ENCODE data around the gene SLC5A7. TPM values are rescaled to one million over a fixed set of nuclear protein-coding genes. Genes with fewer than 3 reads are reported as not detected.

The SLC5A7 gene
- total and polyA plus RNA-seq, 2 donors (not counting 3 experiments of a cell fraction or from before 2014, with no cell fraction given) = not detected

DNA sequence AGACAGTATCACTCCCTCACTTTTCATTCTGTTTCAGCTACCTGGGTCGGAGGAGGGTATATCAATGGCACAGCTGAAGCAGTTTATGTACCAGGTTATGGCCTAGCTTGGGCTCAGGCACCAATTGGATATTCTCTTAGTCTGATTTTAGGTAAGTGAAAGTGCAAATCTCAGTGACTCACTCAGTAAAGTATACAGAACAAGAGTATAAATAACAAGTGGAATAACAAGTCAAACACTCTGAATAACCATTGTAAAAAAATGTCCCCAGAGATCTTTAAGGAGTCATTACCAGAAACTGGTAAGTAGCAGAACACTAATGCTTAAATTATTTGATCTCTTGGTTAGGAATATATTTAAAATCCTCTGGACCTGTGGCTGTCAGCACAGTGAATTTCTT lies 5.7 kb downstream of the SLC5A7 start:
- dilution Hi-C loops (cut with MboI; ENCODE audit: extremely low pct_ligation_motif_present, low sequenced_read_pairs) (no loop called here), intact Hi-C loops (cut with micrococcal nuclease) (no loop called here)
- H3K79me2 ChIP-seq (ENCODE audit: control insufficient read depth, insufficient read depth, low read length) = no peaks in the 10 kb centered on the region
- H3K4me3 ChIP-seq (replicated peaks in 1 of 3; ENCODE audit: insufficient read depth in 1 of 3, low read depth in 1 of 3, low read length in 3 of 3) = no peak overlapping the region
- H3K9ac ChIP-seq (replicated peaks; ENCODE audit: extremely low read depth, insufficient read depth, low read length) = no peak overlapping the region
- TF ChIP-seq GATA2 (IDR thresholded peaks at IDR 0.05; ENCODE audit: insufficient read depth, insufficient read length, low read depth, low read length) (no peak), POLR2AphosphoS5 (IDR thresholded peaks at IDR 0.05; ENCODE audit: insufficient read depth, low read depth, low read length) (no peak), JUN (IDR thresholded peaks at IDR 0.05; ENCODE audit: borderline replicate concordance, insufficient read depth, insufficient read length, low read depth) (no peak), FOS (IDR thresholded peaks at IDR 0.05; ENCODE audit: borderline replicate concordance, insufficient read depth, low read length) (no peak), POLR2A (IDR thresholded peaks at IDR 0.05; ENCODE audit: low read depth, low read length) (no peak), EZH2 (IDR thresholded peaks at IDR 0.05; ENCODE audit: borderline replicate concordance, low read depth, low read length, severe bottlenecking) (no peak), MYC (IDR thresholded peaks at IDR 0.05; ENCODE audit: low read depth, low read length) (no peak)
- TF ChIP-seq, protein P1, sequence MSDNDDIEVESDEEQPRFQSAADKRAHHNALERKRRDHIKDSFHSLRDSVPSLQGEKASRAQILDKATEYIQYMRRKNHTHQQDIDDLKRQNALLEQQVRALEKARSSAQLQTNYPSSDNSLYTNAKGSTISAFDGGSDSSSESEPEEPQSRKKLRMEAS (IDR thresholded peaks at IDR 0.05; ENCODE audit: insufficient read depth, insufficient read length) = no peak
- TF ChIP-seq, protein P2, sequence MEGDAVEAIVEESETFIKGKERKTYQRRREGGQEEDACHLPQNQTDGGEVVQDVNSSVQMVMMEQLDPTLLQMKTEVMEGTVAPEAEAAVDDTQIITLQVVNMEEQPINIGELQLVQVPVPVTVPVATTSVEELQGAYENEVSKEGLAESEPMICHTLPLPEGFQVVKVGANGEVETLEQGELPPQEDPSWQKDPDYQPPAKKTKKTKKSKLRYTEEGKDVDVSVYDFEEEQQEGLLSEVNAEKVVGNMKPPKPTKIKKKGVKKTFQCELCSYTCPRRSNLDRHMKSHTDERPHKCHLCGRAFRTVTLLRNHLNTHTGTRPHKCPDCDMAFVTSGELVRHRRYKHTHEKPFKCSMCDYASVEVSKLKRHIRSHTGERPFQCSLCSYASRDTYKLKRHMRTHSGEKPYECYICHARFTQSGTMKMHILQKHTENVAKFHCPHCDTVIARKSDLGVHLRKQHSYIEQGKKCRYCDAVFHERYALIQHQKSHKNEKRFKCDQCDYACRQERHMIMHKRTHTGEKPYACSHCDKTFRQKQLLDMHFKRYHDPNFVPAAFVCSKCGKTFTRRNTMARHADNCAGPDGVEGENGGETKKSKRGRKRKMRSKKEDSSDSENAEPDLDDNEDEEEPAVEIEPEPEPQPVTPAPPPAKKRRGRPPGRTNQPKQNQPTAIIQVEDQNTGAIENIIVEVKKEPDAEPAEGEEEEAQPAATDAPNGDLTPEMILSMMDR (IDR thresholded peaks at IDR 0.05; ENCODE audit: extremely low read depth in 1 of 2, insufficient read depth in 1 of 2, low read depth in 1 of 2, low read length in 2 of 2) = no peak
- no peak overlapping the region for H2AFZ ChIP-seq (ENCODE audit: low read depth, low read length)
- FAIRE-seq = no peak
- no peak for DNase-seq (ENCODE audit: low read depth, low spot score)
- ChIA-PET POLR2A (no interaction called here), CTCF (no interaction called here)
- H3K4me2 ChIP-seq (ENCODE audit: insufficient read depth, low read length) = no peak overlapping the region
- H3K9me1 ChIP-seq (replicated peaks; ENCODE audit: control insufficient read depth, extremely low read depth, insufficient read depth, low read length) = no peaks in the 10 kb centered on the region
- H3K4me1 ChIP-seq (ENCODE audit: control insufficient read depth, extremely low read depth, insufficient read depth, low read length) = no peaks in the 10 kb centered on the region
- BruUV-seq (replicated peaks) = no TSS peak
- no peaks in the 10 kb centered on the region for H3K9me3 ChIP-seq (replicated peaks; ENCODE audit: control insufficient read depth, insufficient read depth, low read length)
- no peak overlapping the region for H3K27ac ChIP-seq (ENCODE audit: insufficient read depth, low read depth, low read length)
- H3K27me3 ChIP-seq (ENCODE audit: control insufficient read depth in 2 of 2, insufficient read depth in 2 of 2, low read length in 2 of 2) = no peaks in the 10 kb centered on the region
- no peaks in the 10 kb centered on the region for H3K36me3 ChIP-seq (ENCODE audit: control insufficient read depth in 2 of 2, extremely low read depth in 1 of 2, insufficient read depth in 2 of 2, low read length in 2 of 2)
- H4K20me1 ChIP-seq (replicated peaks; ENCODE audit: control insufficient read depth, extremely low read depth, insufficient read depth, low read length) = no peaks in the 10 kb centered on the region

All from endothelial cell of umbilical vein (primary cell).